B cell (primary cell): ENCODE measurements around the gene OTOR.

Experiments
- EZH2 ChIP-seq: IDR thresholded peaks from 2 replicates; pipeline ENCODE4 v1.6.1; 2012; ENCODE audit warnings: borderline replicate concordance, low read depth, mild to moderate bottlenecking, moderate library complexity, low read length; ENCODE audit not compliant: insufficient read depth, poor library complexity, severe bottlenecking
- TF ChIP-seq, protein P1 (sequence below): fragments of 200-600 bp; IDR thresholded peaks from one replicate; pipeline ENCODE4 v1.8.0; 2022; ENCODE audit warnings: antibody characterized with exemption, mild to moderate bottlenecking

GRCh38 chr20:16752082-16752481 is 3.9 kb downstream of the OTOR start:
- TF ChIP-seq, protein P1, sequence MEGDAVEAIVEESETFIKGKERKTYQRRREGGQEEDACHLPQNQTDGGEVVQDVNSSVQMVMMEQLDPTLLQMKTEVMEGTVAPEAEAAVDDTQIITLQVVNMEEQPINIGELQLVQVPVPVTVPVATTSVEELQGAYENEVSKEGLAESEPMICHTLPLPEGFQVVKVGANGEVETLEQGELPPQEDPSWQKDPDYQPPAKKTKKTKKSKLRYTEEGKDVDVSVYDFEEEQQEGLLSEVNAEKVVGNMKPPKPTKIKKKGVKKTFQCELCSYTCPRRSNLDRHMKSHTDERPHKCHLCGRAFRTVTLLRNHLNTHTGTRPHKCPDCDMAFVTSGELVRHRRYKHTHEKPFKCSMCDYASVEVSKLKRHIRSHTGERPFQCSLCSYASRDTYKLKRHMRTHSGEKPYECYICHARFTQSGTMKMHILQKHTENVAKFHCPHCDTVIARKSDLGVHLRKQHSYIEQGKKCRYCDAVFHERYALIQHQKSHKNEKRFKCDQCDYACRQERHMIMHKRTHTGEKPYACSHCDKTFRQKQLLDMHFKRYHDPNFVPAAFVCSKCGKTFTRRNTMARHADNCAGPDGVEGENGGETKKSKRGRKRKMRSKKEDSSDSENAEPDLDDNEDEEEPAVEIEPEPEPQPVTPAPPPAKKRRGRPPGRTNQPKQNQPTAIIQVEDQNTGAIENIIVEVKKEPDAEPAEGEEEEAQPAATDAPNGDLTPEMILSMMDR, result no peak
- TF ChIP-seq EZH2, result no peak
